Peyer's patch (tissue), 4 donors: ENCODE results near the gene NPL.

ENCODE experiments used
- POLR2A ChIP-seq, 2 donors: fragments of 450-650 bp; IDR thresholded peaks; one replicate each; pipeline ENCODE4 v1.5.1; 2017; ENCODE audit warnings: antibody characterized with exemption in 2 of 2, mild to moderate bottlenecking in 2 of 2, moderate library complexity in 2 of 2
- TF ChIP-seq, protein P1 (sequence below), 6 experiments: fragments of 450-650 bp in 4 of 6; fragments of 200-600 bp in 2 of 6; sonication (generic) in 1 of 6; IDR thresholded peaks; one replicate each; pipeline ENCODE4 v1.5.1; 2017 to 2019; ENCODE audit warnings: antibody characterized with exemption in 6 of 6, mild to moderate bottlenecking in 3 of 6, moderate library complexity in 1 of 6

DNA sequence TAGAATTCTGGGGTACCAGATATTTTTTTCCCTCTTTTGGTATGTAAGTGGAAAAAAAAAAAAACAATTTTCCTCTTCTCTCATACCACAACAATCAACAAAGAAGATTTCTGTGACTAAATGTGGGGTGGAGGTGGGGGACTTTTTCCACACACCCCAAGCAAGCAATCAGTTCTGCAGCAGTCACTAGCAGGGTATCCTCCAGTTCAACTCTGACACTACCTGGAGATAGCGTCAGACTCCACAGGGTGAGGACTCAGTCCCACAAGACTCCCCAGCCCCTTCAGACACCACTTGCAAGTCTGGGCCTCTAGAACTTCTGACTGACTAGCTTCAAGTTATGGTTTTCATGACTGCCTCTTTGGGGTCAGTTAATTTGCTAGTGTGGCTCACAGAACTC lies 55.8 kb downstream of the NPL start:
- TF ChIP-seq, protein P1, sequence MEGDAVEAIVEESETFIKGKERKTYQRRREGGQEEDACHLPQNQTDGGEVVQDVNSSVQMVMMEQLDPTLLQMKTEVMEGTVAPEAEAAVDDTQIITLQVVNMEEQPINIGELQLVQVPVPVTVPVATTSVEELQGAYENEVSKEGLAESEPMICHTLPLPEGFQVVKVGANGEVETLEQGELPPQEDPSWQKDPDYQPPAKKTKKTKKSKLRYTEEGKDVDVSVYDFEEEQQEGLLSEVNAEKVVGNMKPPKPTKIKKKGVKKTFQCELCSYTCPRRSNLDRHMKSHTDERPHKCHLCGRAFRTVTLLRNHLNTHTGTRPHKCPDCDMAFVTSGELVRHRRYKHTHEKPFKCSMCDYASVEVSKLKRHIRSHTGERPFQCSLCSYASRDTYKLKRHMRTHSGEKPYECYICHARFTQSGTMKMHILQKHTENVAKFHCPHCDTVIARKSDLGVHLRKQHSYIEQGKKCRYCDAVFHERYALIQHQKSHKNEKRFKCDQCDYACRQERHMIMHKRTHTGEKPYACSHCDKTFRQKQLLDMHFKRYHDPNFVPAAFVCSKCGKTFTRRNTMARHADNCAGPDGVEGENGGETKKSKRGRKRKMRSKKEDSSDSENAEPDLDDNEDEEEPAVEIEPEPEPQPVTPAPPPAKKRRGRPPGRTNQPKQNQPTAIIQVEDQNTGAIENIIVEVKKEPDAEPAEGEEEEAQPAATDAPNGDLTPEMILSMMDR (IDR thresholded peaks at IDR 0.05) = no peak
- no peak for TF ChIP-seq POLR2A (IDR thresholded peaks at IDR 0.05)
